Fibroblast of pulmonary artery (primary cell): ENCODE measurements around the gene PDSS1.

Experiments used
- DNase-seq: peaks from one replicate; pipeline ENCODE4 v3.0.0-alpha.2; 2010; ENCODE audit warnings: low read depth
- H3K4me3 ChIP-seq: replicated peaks from 2 replicates; pipeline ENCODE4 v1.5.1; 2011; ENCODE audit warnings: low read depth, mild to moderate bottlenecking, control low read depth, low read length, moderate library complexity
- CTCF ChIP-seq: IDR thresholded peaks from 2 replicates; pipeline ENCODE4 v1.5.1; 2011; ENCODE audit warnings: mild to moderate bottlenecking, control low read depth, low read length, inconsistent platforms; ENCODE audit errors: missing control alignments

PDSS1 gene

GRCh38 chr10:26792758-26793495 lies 95.4 kb downstream of the PDSS1 start:
- TF ChIP-seq CTCF, result no peak
- DNase-seq, result no peak

More at GRCh38 chr10:26792758-26793495, 95.4 kb downstream of the PDSS1 start:
- no peak overlapping the region for H3K4me3 ChIP-seq
